Loucy (cell line): ENCODE measurements around the gene SSX2IP.

Source experiments
- H2AFZ ChIP-seq: fragments of 200-600 bp; sonication (generic); 2 replicates; pipeline ENCODE4 v1.6.0; 2016; ENCODE audit warnings: antibody characterized with exemption, mild to moderate bottlenecking, low read length, moderate library complexity
- H3F3A ChIP-seq: fragments of 200-600 bp; 2 replicates; pipeline ENCODE4 v1.6.0; 2016; ENCODE audit warnings: antibody characterized with exemption, low read depth, mild to moderate bottlenecking
- H3K27me3 ChIP-seq: fragments of 200-600 bp; sonication (generic); 2 replicates; pipeline ENCODE4 v1.6.1; 2014; ENCODE audit warnings: low read length, mild to moderate bottlenecking; ENCODE audit not compliant: insufficient read depth, poor library complexity, severe bottlenecking
- H3K36me3 ChIP-seq: fragments of 200-600 bp; sonication (generic); 2 replicates; pipeline ENCODE4 v1.6.1; 2016; ENCODE audit warnings: low read length; ENCODE audit not compliant: insufficient read depth
- H3K4me1 ChIP-seq: fragments of 200-600 bp; sonication (generic); 2 replicates; pipeline ENCODE4 v1.5.1; 2014; ENCODE audit warnings: low read length, mild to moderate bottlenecking; ENCODE audit not compliant: insufficient read depth, poor library complexity, severe bottlenecking
- H3K4me2 ChIP-seq: fragments of 200-600 bp; sonication (generic); 2 replicates; pipeline ENCODE4 v1.6.0; 2014; ENCODE audit warnings: antibody characterized with exemption, low read length, low read depth, mild to moderate bottlenecking; ENCODE audit not compliant: poor library complexity, severe bottlenecking
- H3K4me3 ChIP-seq: fragments of 200-600 bp; sonication (generic); 2 replicates; pipeline ENCODE4 v1.5.1; 2014; ENCODE audit warnings: low read length, mild to moderate bottlenecking, mixed read lengths; ENCODE audit not compliant: poor library complexity, severe bottlenecking
- H3K79me2 ChIP-seq: fragments of 200-600 bp; sonication (generic); 2 replicates; pipeline ENCODE4 v1.6.1; 2014; ENCODE audit warnings: low read length; ENCODE audit not compliant: insufficient read depth
- H3K9ac ChIP-seq: fragments of 200-600 bp; sonication (generic); 2 replicates; pipeline ENCODE4 v1.6.0; 2014; ENCODE audit warnings: mild to moderate bottlenecking, low read depth, low read length, moderate library complexity; ENCODE audit not compliant: poor library complexity, severe bottlenecking
- H3K9me2 ChIP-seq: fragments of 200-600 bp; sonication (generic); replicated peaks from 2 replicates; pipeline ENCODE4 v1.6.1; 2016; ENCODE audit warnings: low read depth, low read length, mixed read lengths
- H3K9me3 ChIP-seq: fragments of 200-600 bp; sonication (generic); 2 replicates; pipeline ENCODE4 v1.6.1; 2014; ENCODE audit warnings: mild to moderate bottlenecking, antibody characterized with exemption, low read length, low read depth; ENCODE audit not compliant: insufficient read depth
- H4K20me1 ChIP-seq: fragments of 200-600 bp; sonication (generic); 2 replicates; pipeline ENCODE4 v1.6.0; 2014; ENCODE audit warnings: antibody characterized with exemption, low read length, mild to moderate bottlenecking; ENCODE audit not compliant: insufficient read depth, poor library complexity, severe bottlenecking
- CTCF ChIP-seq: fragments of 200-600 bp; sonication (generic); conservative IDR thresholded peaks from 2 replicates; pipeline ENCODE4 v1.5.1; 2014; ENCODE audit warnings: mild to moderate bottlenecking, antibody characterized with exemption, low read length
- EZH2phosphoT487 ChIP-seq: fragments of 200-600 bp; IDR thresholded peaks from 2 replicates; pipeline ENCODE4 v1.6.1; 2018; ENCODE audit warnings: antibody characterized with exemption, mild to moderate bottlenecking, moderate library complexity, borderline replicate concordance

SSX2IP gene

GRCh38 chr1:84634536-84635205 is 55.6 kb downstream of the SSX2IP start:
- no peaks in the 10 kb centered on the region for H3K36me3 ChIP-seq
- H2AFZ ChIP-seq: no peak overlapping the region
- TF ChIP-seq EZH2phosphoT487 (no peak), CTCF (no peak)
- H3F3A ChIP-seq: no peaks in the 10 kb centered on the region
- no peaks in the 10 kb centered on the region for H3K27me3 ChIP-seq
- no peaks in the 10 kb centered on the region for H3K79me2 ChIP-seq
- no peaks in the 10 kb centered on the region for H3K9me3 ChIP-seq
- H3K4me1 ChIP-seq: no peaks in the 10 kb centered on the region
- H3K4me2 ChIP-seq: no peak overlapping the region
- H3K9ac ChIP-seq: no peak overlapping the region
- H3K4me3 ChIP-seq: no peak overlapping the region
- no peaks in the 10 kb centered on the region for H3K9me2 ChIP-seq
- no peaks in the 10 kb centered on the region for H4K20me1 ChIP-seq

GRCh38 chr1:84632673-84633434 is 57.4 kb downstream of the SSX2IP start:
- TF ChIP-seq CTCF: no peak
- no peak for TF ChIP-seq EZH2phosphoT487
- H3K4me2 ChIP-seq: no peak overlapping the region
- no peak overlapping the region for H3K9ac ChIP-seq
- no peaks in the 10 kb centered on the region for H3K36me3 ChIP-seq
- H3K4me3 ChIP-seq: no peak overlapping the region
- no peaks in the 10 kb centered on the region for H3K9me3 ChIP-seq
- H2AFZ ChIP-seq: no peak overlapping the region
- H3K79me2 ChIP-seq: no peaks in the 10 kb centered on the region
- H3K9me2 ChIP-seq: no peaks in the 10 kb centered on the region
- H3K4me1 ChIP-seq: no peaks in the 10 kb centered on the region
- H3K27me3 ChIP-seq: no peaks in the 10 kb centered on the region
- H3F3A ChIP-seq: no peaks in the 10 kb centered on the region
- no peaks in the 10 kb centered on the region for H4K20me1 ChIP-seq

- Histone ChIP-seq H2AFZ (no peak overlapping the region), H3K4me1 (no peaks in the 10 kb centered on the region), H3K4me3 (no peak overlapping the region), H4K20me1 (no peaks in the 10 kb centered on the region), H3K9me2 (no peaks in the 10 kb centered on the region), H3K9ac (no peak overlapping the region), H3K36me3 (no peaks in the 10 kb centered on the region), H3K9me3 (no peaks in the 10 kb centered on the region), H3K27me3 (no peaks in the 10 kb centered on the region), H3K4me2 (no peak overlapping the region), H3K79me2 (no peaks in the 10 kb centered on the region), H3F3A (no peaks in the 10 kb centered on the region)
- TF ChIP-seq CTCF (no peak), EZH2phosphoT487 (no peak)
These were observed 58.1 kb downstream of the SSX2IP start for GRCh38 chr1:84632137-84632536.
